WTC11 (cell line): ENCODE data around the gene ACSL1.

Experiments
- AFF4 ChIP-seq: sonication (generic); formaldehyde crosslinking; IDR thresholded peaks from 2 replicates; pipeline ENCODE4 v1.8.1; 2023; ENCODE audit warnings: mild to moderate bottlenecking, missing genetic modification reagents, borderline replicate concordance
- CBFB ChIP-seq: sonication (generic); formaldehyde crosslinking; IDR thresholded peaks from 2 replicates; pipeline ENCODE4 v1.8.1; 2022; ENCODE audit warnings: mild to moderate bottlenecking, low read depth, missing genetic modification reagents
- CTCF ChIP-seq: fragments of 200-600 bp; IDR thresholded peaks from 2 replicates; pipeline ENCODE4 v1.8.0; 2022; ENCODE audit warnings: antibody characterized with exemption
- E2F1 ChIP-seq: sonication (generic); formaldehyde crosslinking; IDR thresholded peaks from 2 replicates; pipeline ENCODE4 v1.8.0; 2022; ENCODE audit warnings: mild to moderate bottlenecking, missing genetic modification reagents
- ERG ChIP-seq: fragments of 250-450 bp; sonication (Bioruptor Pico); IDR thresholded peaks from 2 replicates; pipeline ENCODE4 v1.8.0; 2021; ENCODE audit warnings: mild to moderate bottlenecking
- GABPB1 ChIP-seq: sonication (generic); formaldehyde crosslinking; IDR thresholded peaks from 2 replicates; pipeline ENCODE4 v1.8.1; 2023; ENCODE audit warnings: mild to moderate bottlenecking, missing genetic modification reagents
- MYBL2 ChIP-seq: sonication (generic); formaldehyde crosslinking; IDR thresholded peaks from 2 replicates; pipeline ENCODE4 v1.8.1; 2023; ENCODE audit warnings: mild to moderate bottlenecking, moderate library complexity, missing genetic modification reagents
- ZNF232 ChIP-seq: sonication (generic); formaldehyde crosslinking; IDR thresholded peaks from 2 replicates; pipeline ENCODE4 v1.8.0; 2022; ENCODE audit warnings: mild to moderate bottlenecking, missing genetic modification reagents
- TF ChIP-seq, protein P1 (sequence below): sonication (generic); formaldehyde crosslinking; IDR thresholded peaks from 2 replicates; pipeline ENCODE4 v1.8.0; 2023; ENCODE audit warnings: missing genetic modification reagents, mild to moderate bottlenecking, borderline replicate concordance

GRCh38 chr4:184787766-184788503 is 37.8 kb downstream of the ACSL1 start:
- no peak for TF ChIP-seq CTCF
- no peak for TF ChIP-seq AFF4
- TF ChIP-seq MYBL2 (CRISPR knock-in tag), result no peak
- TF ChIP-seq E2F1 (CRISPR knock-in tag), result no peak
- TF ChIP-seq, protein P1, sequence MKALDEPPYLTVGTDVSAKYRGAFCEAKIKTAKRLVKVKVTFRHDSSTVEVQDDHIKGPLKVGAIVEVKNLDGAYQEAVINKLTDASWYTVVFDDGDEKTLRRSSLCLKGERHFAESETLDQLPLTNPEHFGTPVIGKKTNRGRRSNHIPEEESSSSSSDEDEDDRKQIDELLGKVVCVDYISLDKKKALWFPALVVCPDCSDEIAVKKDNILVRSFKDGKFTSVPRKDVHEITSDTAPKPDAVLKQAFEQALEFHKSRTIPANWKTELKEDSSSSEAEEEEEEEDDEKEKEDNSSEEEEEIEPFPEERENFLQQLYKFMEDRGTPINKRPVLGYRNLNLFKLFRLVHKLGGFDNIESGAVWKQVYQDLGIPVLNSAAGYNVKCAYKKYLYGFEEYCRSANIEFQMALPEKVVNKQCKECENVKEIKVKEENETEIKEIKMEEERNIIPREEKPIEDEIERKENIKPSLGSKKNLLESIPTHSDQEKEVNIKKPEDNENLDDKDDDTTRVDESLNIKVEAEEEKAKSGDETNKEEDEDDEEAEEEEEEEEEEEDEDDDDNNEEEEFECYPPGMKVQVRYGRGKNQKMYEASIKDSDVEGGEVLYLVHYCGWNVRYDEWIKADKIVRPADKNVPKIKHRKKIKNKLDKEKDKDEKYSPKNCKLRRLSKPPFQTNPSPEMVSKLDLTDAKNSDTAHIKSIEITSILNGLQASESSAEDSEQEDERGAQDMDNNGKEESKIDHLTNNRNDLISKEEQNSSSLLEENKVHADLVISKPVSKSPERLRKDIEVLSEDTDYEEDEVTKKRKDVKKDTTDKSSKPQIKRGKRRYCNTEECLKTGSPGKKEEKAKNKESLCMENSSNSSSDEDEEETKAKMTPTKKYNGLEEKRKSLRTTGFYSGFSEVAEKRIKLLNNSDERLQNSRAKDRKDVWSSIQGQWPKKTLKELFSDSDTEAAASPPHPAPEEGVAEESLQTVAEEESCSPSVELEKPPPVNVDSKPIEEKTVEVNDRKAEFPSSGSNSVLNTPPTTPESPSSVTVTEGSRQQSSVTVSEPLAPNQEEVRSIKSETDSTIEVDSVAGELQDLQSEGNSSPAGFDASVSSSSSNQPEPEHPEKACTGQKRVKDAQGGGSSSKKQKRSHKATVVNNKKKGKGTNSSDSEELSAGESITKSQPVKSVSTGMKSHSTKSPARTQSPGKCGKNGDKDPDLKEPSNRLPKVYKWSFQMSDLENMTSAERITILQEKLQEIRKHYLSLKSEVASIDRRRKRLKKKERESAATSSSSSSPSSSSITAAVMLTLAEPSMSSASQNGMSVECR (CRISPR knock-in tag), result no peak
- no peak for TF ChIP-seq GABPB1
- no peak for TF ChIP-seq CBFB (CRISPR knock-in tag)
- no peak for TF ChIP-seq ZNF232
- TF ChIP-seq ERG (CRISPR knock-in tag), result no peak
